T-helper 2 cell treated with Interferon-gamma antibody and Interleukin-4, amounts not matched to agents 100 ng/mL and 5 ng/mL, for 36 hours (primary cell): Measurements from ENCODE around the gene COG5. TPM values are rescaled to one million over a fixed set of nuclear protein-coding genes. Genes with fewer than 3 reads are reported as not detected.

ENCODE experiments used
- intact Hi-C: fragments of 100-400 bp; cut with micrococcal nuclease; formaldehyde crosslinking; loops from one replicate; pipeline ENCODE4 v1.15.1; 2023
- total RNA-seq: library from RNA; stranded (reverse); gene quantifications from 2 replicates; pipeline ENCODE4 v1.2.3, GENCODE V29; 2022

COG5 gene
- total RNA-seq, 1 donor from 2014 or later: 35.9 TPM

- intact Hi-C loops: no loop called here
Measured at GRCh38 chr7:107196834-107197610, 366.7 kb downstream of the COG5 start.

- intact Hi-C loops: no loop called here
Measured at GRCh38 chr7:107194052-107194451, 369.7 kb downstream of the COG5 start.

- intact Hi-C loops: no loop called here
Measured at GRCh38 chr7:107190090-107190489, 373.6 kb downstream of the COG5 start.

- intact Hi-C loops: no loop called here
Measured at GRCh38 chr7:107187774-107188173, 375.9 kb downstream of the COG5 start.

GRCh38 chr7:107186240-107186639 is 377.5 kb downstream of the COG5 start:
- intact Hi-C loops: no loop called here

GRCh38 chr7:107185716-107186115 is 378.0 kb downstream of the COG5 start:
- intact Hi-C loops: no loop called here

GRCh38 chr7:107181172-107181571 is 382.5 kb downstream of the COG5 start:
- intact Hi-C loops: no loop called here

- intact Hi-C loops: no loop called here
Measured at GRCh38 chr7:107180378-107180777, 383.3 kb downstream of the COG5 start.

GRCh38 chr7:107179326-107180164 is 384.2 kb downstream of the COG5 start:
- intact Hi-C loops: no loop called here

GRCh38 chr7:107173691-107174406 is 389.9 kb downstream of the COG5 start:
- intact Hi-C loops: no loop called here

GRCh38 chr7:107173191-107173590 is 390.5 kb downstream of the COG5 start:
- intact Hi-C loops: no loop called here

- intact Hi-C loops: no loop called here
Measured at GRCh38 chr7:107172276-107173032, 391.3 kb downstream of the COG5 start.

- intact Hi-C loops: no loop called here
Measured at GRCh38 chr7:107171496-107171895, 392.2 kb downstream of the COG5 start.

- intact Hi-C loops: no loop called here
Measured at GRCh38 chr7:107170051-107170915, 393.4 kb downstream of the COG5 start.

- intact Hi-C loops: loop anchor here (1.0 to 5.0 kb wide), 7 partner anchors 411 to 1399 kb away; partner anchors contain the start of genes BCAP29, DNAJB9, PNPLA8 and THAP5
Measured at GRCh38 chr7:107169120-107170050, 394.3 kb downstream of the COG5 start.

GRCh38 chr7:107168233-107169119 is 395.2 kb downstream of the COG5 start, which contains the start of gene HBP1:
HBP1 (plus strand) TSS chr7:107169003; CDS start chr7:107179894, 10,891 bp downstream.
- intact Hi-C loops: loop anchor here (1.0 to 5.0 kb wide), 13 partner anchors 42 to 1400 kb away; partner anchors contain the start of genes BCAP29, CCDC71L, COG5 and DLD

- intact Hi-C loops: loop anchor here (1.0 to 5.0 kb wide), 11 partner anchors 41 to 1401 kb away; partner anchors contain the start of genes CCDC71L, COG5, DLD and DNAJB9
Measured at GRCh38 chr7:107167483-107168232, 396.1 kb downstream of the COG5 start.
